ENCODE results near the gene ATP1A1. TPM values are rescaled to one million over a fixed set of nuclear protein-coding genes. Genes with fewer than 3 reads are reported as not detected.

ATP1A1 gene
- total and polyA plus RNA-seq, 2 experiments from 2014 or later = 117 to 202 TPM

GRCh38 chr1:116347696-116348095 is 25.3 kb upstream of the ATP1A1 start (continued):
- TF ChIP-seq CTCF (conservative IDR thresholded peaks at IDR 0.05; ENCODE audit: low read depth in 2 of 2) (no peak), EZH2phosphoT487 (IDR thresholded peaks at IDR 0.05; ENCODE audit: unreplicated experiment) (no peak), JUNB (IDR thresholded peaks at IDR 0.05; ENCODE audit: unreplicated experiment) (no peak), ZNF114 (CRISPR knock-in tag; IDR thresholded peaks at IDR 0.05) (no peak)

GRCh38 chr1:116350097-116350645 is 22.9 kb upstream of the ATP1A1 start:
- no peak for ATAC-seq
- Histone ChIP-seq H3K9me2 (ENCODE audit: insufficient read depth) (no peaks in the 10 kb centered on the region), H3K36me3 (ENCODE audit: insufficient read depth) (no peaks in the 10 kb centered on the region), H3K27ac (ENCODE audit: low read depth) (no peak overlapping the region), H3K4me1 (ENCODE audit: insufficient read depth) (peaks cover 25% of the 10 kb centered on the region; the same call in 1 of the 2 replicates), H3K27me3 (ENCODE audit: insufficient read depth) (no peaks in the 10 kb centered on the region), H3K4me2 (no peak overlapping the region), H3F3A (replicated peaks; ENCODE audit: low read depth) (no peaks in the 10 kb centered on the region), H3K79me2 (replicated peaks; ENCODE audit: insufficient read depth) (no peaks in the 10 kb centered on the region), H4K20me1 (replicated peaks; ENCODE audit: insufficient read depth) (no peaks in the 10 kb centered on the region), H3K4me3 (no peak overlapping the region), H2AFZ (peak overlapping the region; percentile 70)
- H3K36me3 Mint-ChIP-seq (ENCODE audit: low read depth) = no peaks in the 10 kb centered on the region
- H3K27ac Mint-ChIP-seq = no peak overlapping the region; the same call in 1 of the 2 replicates
- H3K9me3 Mint-ChIP-seq = no peaks in the 10 kb centered on the region; the same call in 2 of the 3 replicates
- peaks cover 33% of the 10 kb centered on the region for H3K4me1 Mint-ChIP-seq
- H3K4me3 Mint-ChIP-seq = no peak overlapping the region
- H3K27me3 Mint-ChIP-seq (ENCODE audit: insufficient read depth, low read depth, poor library complexity) = no peaks in the 10 kb centered on the region
- no peak for DNase-seq (ENCODE audit: low spot score)
- TF ChIP-seq ZNF114 (CRISPR knock-in tag; IDR thresholded peaks at IDR 0.05) = no peak
- TF ChIP-seq POLR2AphosphoS5 (IDR thresholded peaks at IDR 0.05; ENCODE audit: low read depth) = no peak
- TF ChIP-seq EZH2phosphoT487 (IDR thresholded peaks at IDR 0.05; ENCODE audit: unreplicated experiment) = no peak
- no peak for TF ChIP-seq NANOG (IDR thresholded peaks at IDR 0.05; ENCODE audit: borderline replicate concordance)
- no peak for TF ChIP-seq CREB1 (CRISPR knock-in tag; IDR thresholded peaks at IDR 0.05; ENCODE audit: low read depth)
- TF ChIP-seq ZNF462 (CRISPR knock-in tag; IDR thresholded peaks at IDR 0.05) = no peak
- no peak for TF ChIP-seq ETS1 (IDR thresholded peaks at IDR 0.05)
- TF ChIP-seq EZH2 (IDR thresholded peaks at IDR 0.05; ENCODE audit: low read depth, unreplicated experiment) = no peak
- no peak for TF ChIP-seq STAT1 (IDR thresholded peaks at IDR 0.05; ENCODE audit: unreplicated experiment)
- no peak for TF ChIP-seq ZNF331 (CRISPR knock-in tag; IDR thresholded peaks at IDR 0.05; ENCODE audit: low read depth)
- TF ChIP-seq CTCF (conservative IDR thresholded peaks at IDR 0.05; ENCODE audit: low read depth in 2 of 2) = no peak
- TF ChIP-seq JUNB (IDR thresholded peaks at IDR 0.05; ENCODE audit: unreplicated experiment) = no peak
